ENCODE data around the gene LITAF.

- TF ChIP-seq CTCF (IDR thresholded peaks at IDR 0.05) (no peak), REST (IDR thresholded peaks at IDR 0.05) (no peak), EP300 (IDR thresholded peaks at IDR 0.05) (no peak), RFX5 (IDR thresholded peaks at IDR 0.05) (no peak), POLR2A (IDR thresholded peaks at IDR 0.05; ENCODE audit: low read length) (no peak), HMGXB4 (CRISPR knock-in tag; IDR thresholded peaks at IDR 0.05; ENCODE audit: borderline replicate concordance) (no peak), MYC (IDR thresholded peaks at IDR 0.05; ENCODE audit: borderline replicate concordance, low read length) (no peak), NR3C1 (IDR thresholded peaks at IDR 0.05) (no peak), MAX (IDR thresholded peaks at IDR 0.05) (no peak), RAD21 (conservative IDR thresholded peaks at IDR 0.05 in 1 of 2, IDR thresholded peaks at IDR 0.05 in 1 of 2) (no peak)
Measured at GRCh38 chr16:11502239-11502638, 84.5 kb downstream of the LITAF start.

Data from A549 (cell line).